K562 (cell line): ENCODE measurements around the gene MLLT3. TPM values are rescaled to one million over a fixed set of nuclear protein-coding genes. Genes with fewer than 3 reads are reported as not detected.

Source experiments
- ATAC-seq: fragments of 200-7000 bp; cut with Tn5 transposase; 3 replicates; pipeline ENCODE4 v1.9.1; 2020; ENCODE audit warnings: moderate library complexity
- BruUV-seq: library from RNA; stranded (reverse); fragments of 400-500 nt; replicated peaks from 2 replicates; lab custom pipeline; 2021; lab: Mats Ljungman, UMichigan
- CTCF ChIA-PET: fragments of 300-600 bp; formaldehyde crosslinking; extraction: SDS; loops from one replicate; lab custom pipeline; 2021; ENCODE audit warnings: low intra/inter-chr PET ratio; lab: Yijun Ruan, JAX
- POLR2A ChIA-PET: fragments of 300-600, 350-650 bp; sonication (Branson Sonifier 250); formaldehyde crosslinking; extraction: SDS; loops from one replicate; lab custom pipeline; 2021; ENCODE audit warnings: antibody characterized with exemption, inconsistent platforms; lab: Yijun Ruan, JAX
- DNase-seq, 4 experiments: peaks; one replicate each; pipeline versions ENCODE4 v3.0.0 to v3.0.0-alpha.2; 2011 to 2018; ENCODE audit warnings: low spot score in 3 of 4, mixed read lengths in 3 of 4; ENCODE audit errors: extremely low read depth in 1 of 4
- FAIRE-seq: peaks from 2 replicates; lab custom pipeline; 2011; peaks lifted over from hg19 to GRCh38; lab: Jason Lieb, UNC
- H2AFZ ChIP-seq: 2 replicates; pipeline ENCODE4 v1.6.0; 2011; ENCODE audit warnings: low read depth, low read length, control low read depth, inconsistent platforms
- H3K27ac ChIP-seq: fragments of 200-600 bp; 3 replicates; pipeline ENCODE4 v1.8.0; 2011; ENCODE audit warnings: low read depth, mild to moderate bottlenecking, control low read depth, inconsistent platforms, low read length, moderate library complexity, mixed read lengths; ENCODE audit errors: extremely low read depth
- H3K27me3 ChIP-seq, 2 experiments: fragments of 300-600 bp in 1 of 2; 2 replicates in 1 of 2; 3 replicates in 1 of 2; pipeline versions ENCODE4 v1.6.0 to v1.8.0; 2011; ENCODE audit warnings: inconsistent platforms in 2 of 2, low read length in 2 of 2, mild to moderate bottlenecking in 1 of 2, mixed read lengths in 1 of 2, moderate library complexity in 1 of 2; ENCODE audit not compliant: control insufficient read depth in 2 of 2, insufficient read depth in 2 of 2
- H3K36me3 ChIP-seq: fragments of 300-600 bp; 3 replicates; pipeline ENCODE4 v1.8.0; 2011; ENCODE audit warnings: mild to moderate bottlenecking, low read length, inconsistent platforms; ENCODE audit not compliant: control insufficient read depth, insufficient read depth
- H3K4me1 ChIP-seq, 2 experiments: fragments of 200-600 bp in 1 of 2; replicated peaks in 1 of 2; 2 replicates in 1 of 2; 3 replicates in 1 of 2; pipeline versions ENCODE4 v1.5.1 to v1.8.0; 2011; ENCODE audit warnings: inconsistent platforms in 2 of 2, low read length in 2 of 2, mild to moderate bottlenecking in 1 of 2, mixed read lengths in 1 of 2, moderate library complexity in 1 of 2; ENCODE audit not compliant: control insufficient read depth in 2 of 2, insufficient read depth in 2 of 2
- H3K4me2 ChIP-seq: 2 replicates; pipeline ENCODE4 v1.6.1; 2011; ENCODE audit warnings: low read length, control low read depth, inconsistent platforms, mixed read lengths; ENCODE audit not compliant: insufficient read depth
- H3K4me3 ChIP-seq: fragments of 200-600 bp; sonication (generic), shearing (Covaris generic); 2 replicates; pipeline ENCODE4 v1.5.1; 2016; ENCODE audit warnings: control low read depth, inconsistent platforms
- H3K79me2 ChIP-seq: fragments of 200-600 bp; 3 replicates; pipeline ENCODE4 v1.8.0; 2011; ENCODE audit warnings: low read length, inconsistent platforms; ENCODE audit not compliant: control insufficient read depth, insufficient read depth
- H3K9ac ChIP-seq, 2 experiments: 2 replicates each; pipeline versions ENCODE4 v1.6.0 to v1.6.1; 2011; ENCODE audit warnings: low read depth in 2 of 2, low read length in 2 of 2, control low read depth in 1 of 2, inconsistent platforms in 1 of 2, mild to moderate bottlenecking in 1 of 2, mixed read lengths in 1 of 2; ENCODE audit not compliant: insufficient read depth in 1 of 2
- H3K9me1 ChIP-seq: one replicate; pipeline ENCODE4 v1.6.0; 2011; ENCODE audit warnings: inconsistent platforms, mild to moderate bottlenecking, low read length, moderate library complexity; ENCODE audit not compliant: control insufficient read depth, insufficient read depth
- H3K9me3 ChIP-seq: replicated peaks from 2 replicates; pipeline ENCODE4 v1.5.1; 2011; ENCODE audit warnings: low read depth, low read length, inconsistent platforms; ENCODE audit not compliant: control insufficient read depth, insufficient read depth
- H4K20me1 ChIP-seq: replicated peaks from 2 replicates; pipeline ENCODE4 v1.6.1; 2011; ENCODE audit warnings: low read length, inconsistent platforms, mixed read lengths; ENCODE audit not compliant: control insufficient read depth, insufficient read depth
- BMI1 ChIP-seq: fragments of 150-350 bp; IDR thresholded peaks from 2 replicates; pipeline ENCODE4 v1.6.1; 2014; ENCODE audit warnings: low read length
- CBX5 ChIP-seq: IDR thresholded peaks from 2 replicates; pipeline ENCODE4 v1.6.1; 2014; ENCODE audit warnings: low read depth, borderline replicate concordance
- DNMT1 ChIP-seq: fragments of 450-650 bp; IDR thresholded peaks from 2 replicates; pipeline ENCODE4 v1.6.1; 2016; ENCODE audit warnings: antibody characterized with exemption, mild to moderate bottlenecking
- MEF2D ChIP-seq: conservative IDR thresholded peaks from 2 replicates; pipeline ENCODE4 v1.6.1; 2016; ENCODE audit warnings: low read depth, missing genetic modification characterization, missing compliant biosample characterization
- NR2C2 ChIP-seq, 2 experiments: fragments of 200-800 bp in 1 of 2; sonication (Bioruptor generic) in 1 of 2; sonication (generic) in 1 of 2; formaldehyde crosslinking in 1 of 2; IDR thresholded peaks; 2 replicates each; pipeline versions ENCODE4 v1.6.1 to v1.8.0; 2016 to 2022; ENCODE audit warnings: mild to moderate bottlenecking in 1 of 2, missing compliant biosample characterization in 1 of 2, missing genetic modification characterization in 1 of 2, missing genetic modification reagents in 1 of 2
- POLR2AphosphoS5 ChIP-seq: IDR thresholded peaks from 2 replicates; pipeline ENCODE4 v1.6.1; 2011; ENCODE audit warnings: mild to moderate bottlenecking, low read depth, low read length, moderate library complexity; ENCODE audit not compliant: control insufficient read depth, insufficient read depth
- SREBF1 ChIP-seq: fragments of 150-350 bp; IDR thresholded peaks from 2 replicates; pipeline ENCODE4 v1.6.1; 2014; ENCODE audit warnings: antibody characterized with exemption, low read depth, low read length, borderline replicate concordance
- STAT5A ChIP-seq: IDR thresholded peaks from 2 replicates; pipeline ENCODE4 v1.6.1; 2012; ENCODE audit warnings: low read length, inconsistent platforms, borderline replicate concordance
- TARDBP ChIP-seq: fragments of 450-650 bp; IDR thresholded peaks from 2 replicates; pipeline ENCODE4 v1.6.1; 2016
- WGBS: fragments of 100-300 bp; shearing (Covaris generic); methylation state at CpG from one replicate; pipeline ENCODE4 v1.1.6; 2016; ENCODE audit warnings: low coverage, mixed read lengths; ENCODE audit not compliant: insufficient coverage; ENCODE audit errors: missing lambda C conversion rate; 5-methylcytosine and 5-hydroxymethylcytosine counted together
- in situ Hi-C: fragments of 300-500 bp; cut with MboI; formaldehyde crosslinking; loops from 4 replicates; pipeline ENCODE4 v1.15.0; 2018; ENCODE audit warnings: inconsistent platforms, mixed read lengths
- intact Hi-C: fragments of 100-400 bp; cut with micrococcal nuclease; formaldehyde crosslinking; loops from 2 replicates; pipeline ENCODE4 v1.14.2; 2022
- polyA plus RNA-seq, 8 experiments: library from polyadenylated mRNA; depleted of rRNA in 4 of 8; stranded (reverse) in 5 of 8; unstranded in 3 of 8; fragments of >200 nt; fragmentation: Nextera tagmentation in 2 of 8; fragmentation: Illumina TruSeq in 1 of 8; extraction: Ambion mirVana in 2 of 8; extraction: Trizol in 1 of 8; gene quantifications; 2 replicates each; pipeline versions ENCODE4 v1.2.1 to v1.2.3, GENCODE V29; 2011 to 2014; ENCODE audit warnings: inconsistent platforms in 1 of 8, missing spikeins in 1 of 8
- total RNA-seq, 7 experiments: library from RNA; depleted of rRNA in 6 of 7; stranded (reverse); fragments of >200 nt in 6 of 7; fragmentation: Illumina TruSeq in 2 of 7; extraction: Trizol in 2 of 7; gene quantifications; 2 replicates each; pipeline versions ENCODE4 v1.2.1 to v1.2.3, GENCODE V29; 2011 to 2021; ENCODE audit warnings: low replicate concordance in 1 of 7
- TF ChIP-seq, protein P1 (sequence below): fragments of 200-800 bp; sonication (Bioruptor generic); IDR thresholded peaks from 2 replicates; pipeline ENCODE4 v1.6.1; 2016; ENCODE audit warnings: missing genetic modification characterization, missing compliant biosample characterization

MLLT3 gene
- total and polyA plus RNA-seq, 9 of the 15 experiments (the other 6 are each of a cell fraction or from before 2014, with no cell fraction given): 0.07 to 0.42 (median 0.22) TPM; not detected in 4

DNA sequence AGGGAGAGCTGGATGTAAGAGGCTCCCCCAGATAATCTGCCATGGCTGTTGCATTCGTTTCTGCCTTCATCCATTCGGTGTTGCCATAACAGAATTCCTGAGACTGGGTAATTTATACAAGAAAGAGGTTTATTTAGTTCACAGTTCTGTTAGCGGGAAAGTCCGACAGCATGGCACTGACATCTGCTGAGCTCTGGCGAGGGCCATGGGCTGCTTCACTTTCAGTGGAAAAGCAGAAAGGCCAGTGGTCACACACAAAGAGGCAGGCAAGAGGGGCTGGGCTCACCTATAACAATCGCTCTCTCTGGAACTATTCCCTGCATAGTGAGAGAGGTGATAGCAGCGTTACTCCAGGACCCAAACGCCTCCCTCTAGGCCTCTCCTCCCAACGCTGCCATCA, 305.9 kb downstream of the MLLT3 start:
- H3K79me2 ChIP-seq: no peaks in the 10 kb centered on the region
- WGBS: 0% methylated on average over 4 of the region's 9 CpGs
- no peaks in the 10 kb centered on the region for H3K36me3 ChIP-seq
- no TSS peak for BruUV-seq
- FAIRE-seq (no peak), ATAC-seq (no peak), DNase-seq (no peak)
- ChIA-PET CTCF (no interaction called here), POLR2A (no interaction called here)
- H3K4me3 ChIP-seq: no peak overlapping the region
- H3K9me1 ChIP-seq: no peaks in the 10 kb centered on the region
- no peak overlapping the region for H3K4me2 ChIP-seq
- in situ Hi-C loops: no loop called here
- intact Hi-C loops: no loop called here
- no peaks in the 10 kb centered on the region for H3K9me3 ChIP-seq
- H3K27ac ChIP-seq: no peak overlapping the region
- no peaks in the 10 kb centered on the region for H3K4me1 ChIP-seq
- H2AFZ ChIP-seq: no peak overlapping the region
- H4K20me1 ChIP-seq: no peaks in the 10 kb centered on the region
- no peaks in the 10 kb centered on the region for H3K27me3 ChIP-seq
- TF ChIP-seq CBX5 (no peak), SREBF1 (no peak), NR2C2 (CRISPR knock-in tag; IDR thresholded peaks at IDR 0.05) (no peak), NR2C2 (tag; IDR thresholded peaks at IDR 0.05) (no peak), TARDBP (no peak), STAT5A (no peak), POLR2AphosphoS5 (no peak), BMI1 (no peak), MEF2D (tag) (no peak), DNMT1 (no peak)
- TF ChIP-seq, protein P1, sequence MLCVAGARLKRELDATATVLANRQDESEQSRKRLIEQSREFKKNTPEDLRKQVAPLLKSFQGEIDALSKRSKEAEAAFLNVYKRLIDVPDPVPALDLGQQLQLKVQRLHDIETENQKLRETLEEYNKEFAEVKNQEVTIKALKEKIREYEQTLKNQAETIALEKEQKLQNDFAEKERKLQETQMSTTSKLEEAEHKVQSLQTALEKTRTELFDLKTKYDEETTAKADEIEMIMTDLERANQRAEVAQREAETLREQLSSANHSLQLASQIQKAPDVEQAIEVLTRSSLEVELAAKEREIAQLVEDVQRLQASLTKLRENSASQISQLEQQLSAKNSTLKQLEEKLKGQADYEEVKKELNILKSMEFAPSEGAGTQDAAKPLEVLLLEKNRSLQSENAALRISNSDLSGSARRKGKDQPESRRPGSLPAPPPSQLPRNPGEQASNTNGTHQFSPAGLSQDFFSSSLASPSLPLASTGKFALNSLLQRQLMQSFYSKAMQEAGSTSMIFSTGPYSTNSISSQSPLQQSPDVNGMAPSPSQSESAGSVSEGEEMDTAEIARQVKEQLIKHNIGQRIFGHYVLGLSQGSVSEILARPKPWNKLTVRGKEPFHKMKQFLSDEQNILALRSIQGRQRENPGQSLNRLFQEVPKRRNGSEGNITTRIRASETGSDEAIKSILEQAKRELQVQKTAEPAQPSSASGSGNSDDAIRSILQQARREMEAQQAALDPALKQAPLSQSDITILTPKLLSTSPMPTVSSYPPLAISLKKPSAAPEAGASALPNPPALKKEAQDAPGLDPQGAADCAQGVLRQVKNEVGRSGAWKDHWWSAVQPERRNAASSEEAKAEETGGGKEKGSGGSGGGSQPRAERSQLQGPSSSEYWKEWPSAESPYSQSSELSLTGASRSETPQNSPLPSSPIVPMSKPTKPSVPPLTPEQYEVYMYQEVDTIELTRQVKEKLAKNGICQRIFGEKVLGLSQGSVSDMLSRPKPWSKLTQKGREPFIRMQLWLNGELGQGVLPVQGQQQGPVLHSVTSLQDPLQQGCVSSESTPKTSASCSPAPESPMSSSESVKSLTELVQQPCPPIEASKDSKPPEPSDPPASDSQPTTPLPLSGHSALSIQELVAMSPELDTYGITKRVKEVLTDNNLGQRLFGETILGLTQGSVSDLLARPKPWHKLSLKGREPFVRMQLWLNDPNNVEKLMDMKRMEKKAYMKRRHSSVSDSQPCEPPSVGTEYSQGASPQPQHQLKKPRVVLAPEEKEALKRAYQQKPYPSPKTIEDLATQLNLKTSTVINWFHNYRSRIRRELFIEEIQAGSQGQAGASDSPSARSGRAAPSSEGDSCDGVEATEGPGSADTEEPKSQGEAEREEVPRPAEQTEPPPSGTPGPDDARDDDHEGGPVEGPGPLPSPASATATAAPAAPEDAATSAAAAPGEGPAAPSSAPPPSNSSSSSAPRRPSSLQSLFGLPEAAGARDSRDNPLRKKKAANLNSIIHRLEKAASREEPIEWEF (CRISPR knock-in tag): no peak
- TF ChIP-seq, all 486 proteins: peak for 0
- no peak overlapping the region for H3K9ac ChIP-seq
